Tibial artery (tissue), 4 donors: ENCODE measurements around the gene DLL1.

Experiments used
- DNase-seq, 2 donors: peaks; one replicate each; pipeline ENCODE4 v3.0.0-alpha.2; 2019
- H3K27ac ChIP-seq, 2 donors: fragments of 200-600 bp; sonication (generic) in 1 of 2; 1 replicate in 1 of 2; 2 replicates in 1 of 2; pipeline ENCODE4 v1.5.1; 2018 to 2019; ENCODE audit warnings: mild to moderate bottlenecking in 1 of 2
- H3K27me3 ChIP-seq, 2 donors: fragments of 200-600 bp; sonication (generic) in 1 of 2; one replicate each; pipeline versions ENCODE4 v1.5.1 to v1.6.0; 2016 to 2019
- H3K36me3 ChIP-seq, 3 donors: fragments of 200-600 bp; sonication (generic) in 2 of 3; one replicate each; pipeline ENCODE4 v1.5.1; 2016 to 2019; ENCODE audit warnings: mild to moderate bottlenecking in 2 of 3
- H3K4me1 ChIP-seq, 4 donors: fragments of 200-600 bp; sonication (generic) in 2 of 4; 1 replicate in 3 of 4; 2 replicates in 1 of 4; pipeline ENCODE4 v1.5.1; 2016 to 2019
- H3K4me3 ChIP-seq, 2 donors: fragments of 200-600 bp; sonication (generic) in 1 of 2; 1 replicate in 1 of 2; 2 replicates in 1 of 2; pipeline ENCODE4 v1.5.1; 2018 to 2019; ENCODE audit warnings: mild to moderate bottlenecking in 2 of 2
- H3K9me3 ChIP-seq, 3 donors: fragments of 200-600 bp; sonication (generic) in 1 of 3; one replicate each; pipeline ENCODE4 v1.5.1; 2016 to 2019
- intact Hi-C: fragments of 100-400 bp; cut with DNase I; formaldehyde crosslinking; loops from one replicate; pipeline ENCODE4 v1.15.0; 2023; ENCODE audit warnings: low total_unique reads
- TF ChIP-seq, protein P1 (sequence below), 2 experiments: fragments of 200-600 bp in 1 of 2; fragments of 450-650 bp in 1 of 2; IDR thresholded peaks; one replicate each; pipeline ENCODE4 v1.5.1; 2017 to 2019; ENCODE audit warnings: antibody characterized with exemption in 2 of 2, mild to moderate bottlenecking in 1 of 2, moderate library complexity in 1 of 2

The DLL1 gene

DNA sequence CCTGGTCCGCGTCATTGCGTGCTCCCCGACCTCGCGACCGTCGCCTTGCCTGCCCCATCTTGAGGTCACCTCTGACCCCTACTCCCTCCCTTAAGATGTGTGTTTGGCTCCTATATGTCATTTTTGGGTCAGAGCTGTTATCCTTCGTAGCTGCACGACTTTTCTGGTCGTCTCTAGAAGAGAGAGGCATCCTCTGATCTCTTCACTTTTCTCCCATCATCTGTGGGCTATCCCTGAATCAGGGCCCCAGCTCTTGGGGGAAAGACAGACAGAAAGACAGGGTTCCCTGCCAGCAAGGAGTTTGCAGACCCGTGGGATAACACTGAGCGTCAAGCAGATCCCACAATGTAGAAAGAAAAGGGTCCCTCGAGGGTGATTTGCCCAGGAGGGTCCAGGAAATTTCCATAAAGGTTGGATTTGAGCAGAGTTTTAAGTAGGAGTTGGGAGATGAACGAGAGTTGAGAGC, 16.2 kb upstream of the DLL1 start:
- TF ChIP-seq, protein P1, sequence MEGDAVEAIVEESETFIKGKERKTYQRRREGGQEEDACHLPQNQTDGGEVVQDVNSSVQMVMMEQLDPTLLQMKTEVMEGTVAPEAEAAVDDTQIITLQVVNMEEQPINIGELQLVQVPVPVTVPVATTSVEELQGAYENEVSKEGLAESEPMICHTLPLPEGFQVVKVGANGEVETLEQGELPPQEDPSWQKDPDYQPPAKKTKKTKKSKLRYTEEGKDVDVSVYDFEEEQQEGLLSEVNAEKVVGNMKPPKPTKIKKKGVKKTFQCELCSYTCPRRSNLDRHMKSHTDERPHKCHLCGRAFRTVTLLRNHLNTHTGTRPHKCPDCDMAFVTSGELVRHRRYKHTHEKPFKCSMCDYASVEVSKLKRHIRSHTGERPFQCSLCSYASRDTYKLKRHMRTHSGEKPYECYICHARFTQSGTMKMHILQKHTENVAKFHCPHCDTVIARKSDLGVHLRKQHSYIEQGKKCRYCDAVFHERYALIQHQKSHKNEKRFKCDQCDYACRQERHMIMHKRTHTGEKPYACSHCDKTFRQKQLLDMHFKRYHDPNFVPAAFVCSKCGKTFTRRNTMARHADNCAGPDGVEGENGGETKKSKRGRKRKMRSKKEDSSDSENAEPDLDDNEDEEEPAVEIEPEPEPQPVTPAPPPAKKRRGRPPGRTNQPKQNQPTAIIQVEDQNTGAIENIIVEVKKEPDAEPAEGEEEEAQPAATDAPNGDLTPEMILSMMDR (IDR thresholded peaks at IDR 0.05) = no peak
- no peaks in the 10 kb centered on the region for H3K27me3 ChIP-seq
- H3K36me3 ChIP-seq = no peaks in the 10 kb centered on the region
- peak overlapping the region; percentile 84 to 95 for H3K27ac ChIP-seq
- peak overlapping the region; percentile 77 to 94 for H3K4me3 ChIP-seq
- peaks cover 0 to 35% (median 34%) of the 10 kb centered on the region in 4 donors for H3K4me1 ChIP-seq
- intact Hi-C loops = no loop called here
- no peaks in the 10 kb centered on the region for H3K9me3 ChIP-seq
- no peak for DNase-seq

DNA sequence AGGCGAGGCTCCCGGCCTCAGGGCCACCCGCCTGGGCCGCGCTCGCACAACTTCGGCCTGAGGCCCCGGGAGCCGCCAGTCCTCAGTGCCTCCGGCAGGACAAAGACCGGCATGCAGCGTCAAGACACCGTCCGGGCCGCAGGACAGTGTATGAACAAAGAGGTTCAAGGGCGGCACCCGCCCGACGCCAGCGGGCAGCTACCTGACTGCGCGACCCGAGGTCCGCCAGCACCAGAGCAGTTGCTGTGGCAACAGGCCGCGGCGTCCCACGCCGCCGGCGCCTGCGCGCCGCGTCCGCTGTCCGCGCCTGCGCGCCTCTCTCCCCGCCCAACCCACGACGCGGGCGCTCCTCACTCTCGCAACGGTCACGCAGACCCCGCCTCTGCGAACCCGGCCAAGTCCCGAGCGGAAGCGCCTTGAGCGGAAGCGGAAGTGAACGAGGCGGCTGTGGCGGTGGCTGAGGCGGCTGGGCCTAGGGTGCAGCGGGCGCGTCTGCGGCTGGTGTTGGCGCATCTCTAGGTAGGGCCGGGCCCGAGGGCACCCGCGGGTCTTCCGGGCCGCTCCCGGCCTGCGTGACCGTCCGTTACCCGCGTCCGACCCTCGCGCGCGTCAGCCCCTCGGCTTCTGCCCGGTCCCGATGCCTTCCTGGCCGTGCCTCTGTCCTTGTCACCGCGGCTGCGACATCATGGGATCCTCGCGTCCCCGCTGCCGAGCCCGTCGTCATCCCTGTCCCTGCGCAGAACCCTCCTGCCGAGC, 15.6 kb upstream of the DLL1 start, which contains the start of gene FAM120B:
FAM120B (plus strand) TSS at position 435 of the 756 bp plus-strand sequence. CDS start 10,633 bp downstream, outside the sequence.
- peaks cover 0 to 35% (median 34%) of the 10 kb centered on the region in 4 donors for H3K4me1 ChIP-seq
- H3K4me3 ChIP-seq = peak within 1 kb of the TSS; percentile 77 to 94
- peak; percentile 97 to 98 for DNase-seq
- peak within 1 kb of the TSS; percentile 84 to 95 for H3K27ac ChIP-seq
- no peaks in the 10 kb centered on the region for H3K9me3 ChIP-seq
- no peaks in the 10 kb centered on the region for H3K36me3 ChIP-seq
- intact Hi-C loops = no loop called here
- TF ChIP-seq, protein P1 (IDR thresholded peaks at IDR 0.05) = no peak
- H3K27me3 ChIP-seq = no peaks in the 10 kb centered on the region

DNA sequence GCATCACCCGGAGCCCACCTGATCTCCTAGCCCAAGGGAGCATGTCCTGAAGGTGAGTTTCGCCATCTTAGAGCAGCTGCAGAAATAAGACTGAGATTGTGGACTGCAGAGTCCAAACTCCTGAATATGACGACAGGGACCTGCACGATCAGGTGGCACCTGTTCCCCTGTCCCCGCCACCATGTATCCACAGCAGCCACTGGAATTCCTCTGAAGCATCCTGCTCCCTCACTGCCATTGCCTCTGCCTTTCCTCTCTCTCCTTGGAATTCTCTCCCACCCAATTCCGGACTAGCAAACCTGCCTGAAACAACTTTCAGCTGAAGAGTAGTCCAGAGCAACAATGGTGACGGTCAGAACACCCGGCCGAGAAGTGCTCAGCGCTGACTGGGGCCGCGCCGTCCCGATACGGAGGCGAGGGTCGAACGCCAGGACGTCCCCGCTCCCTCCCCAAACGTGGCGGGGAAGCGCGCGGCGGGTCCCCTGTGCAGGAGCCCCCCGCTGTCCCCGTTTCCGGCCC, 15.0 kb upstream of the DLL1 start:
- TF ChIP-seq, protein P1 (IDR thresholded peaks at IDR 0.05) = no peak
- Histone ChIP-seq H3K36me3 (no peaks in the 10 kb centered on the region), H3K27ac (peak overlapping the region; percentile 84 to 95), H3K4me3 (peak overlapping the region; percentile 77 to 94), H3K4me1 (peaks cover 0 to 35% (median 34%) of the 10 kb centered on the region in 4 donors), H3K27me3 (no peaks in the 10 kb centered on the region), H3K9me3 (no peaks in the 10 kb centered on the region)
- intact Hi-C loops = no loop called here
- DNase-seq = no peak

DNA sequence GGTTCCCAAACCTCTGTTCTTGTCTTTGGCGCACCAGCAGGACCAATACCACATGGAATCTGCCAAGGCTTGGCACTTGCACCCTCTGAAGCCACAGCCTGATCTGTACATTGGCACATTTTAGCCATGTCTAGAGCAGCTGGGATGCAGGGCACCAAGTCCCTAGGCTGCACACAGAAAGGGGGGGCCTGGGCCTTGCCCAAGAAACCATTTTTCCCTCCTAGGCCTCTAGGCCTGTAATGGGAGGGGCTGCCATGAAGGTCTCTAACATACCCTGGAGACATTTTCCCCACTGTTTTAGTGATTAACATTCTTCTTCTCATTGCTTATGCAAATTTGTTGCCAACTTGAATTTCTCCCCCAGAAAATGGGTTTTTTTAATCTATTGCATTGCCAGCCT, 10.3 kb upstream of the DLL1 start:
- no peak for DNase-seq
- H3K4me3 ChIP-seq = no peak overlapping the region
- peaks cover 0 to 24% (median 16%) of the 10 kb centered on the region in 4 donors for H3K4me1 ChIP-seq
- intact Hi-C loops = no loop called here
- TF ChIP-seq, protein P1 (IDR thresholded peaks at IDR 0.05) = no peak
- no peaks in the 10 kb centered on the region for H3K36me3 ChIP-seq
- H3K27me3 ChIP-seq = peaks cover 0 to 35% of the 10 kb centered on the region in 2 donors
- no peak overlapping the region for H3K27ac ChIP-seq
- no peaks in the 10 kb centered on the region for H3K9me3 ChIP-seq

DNA sequence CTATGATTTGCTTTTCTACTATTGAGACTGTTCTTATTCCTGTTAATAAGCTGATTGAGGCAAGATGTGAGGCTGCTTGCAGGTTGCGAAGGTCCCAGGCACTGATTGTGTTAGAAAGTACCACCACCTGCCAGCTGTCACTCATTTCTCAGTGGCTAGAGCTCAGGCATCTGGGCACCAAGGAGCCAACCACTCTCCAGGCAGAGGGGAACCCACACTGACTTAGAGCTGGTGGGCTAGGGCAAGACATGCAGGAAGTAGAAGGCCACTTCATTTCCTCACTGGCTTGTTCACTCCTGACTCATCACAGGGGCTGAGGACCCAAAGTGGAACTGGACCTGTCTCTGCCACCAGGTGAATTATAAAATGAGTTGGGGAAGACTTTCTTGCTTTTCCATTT, 7.8 kb upstream of the DLL1 start:
- TF ChIP-seq, protein P1 (IDR thresholded peaks at IDR 0.05) = no peak
- no peaks in the 10 kb centered on the region for H3K9me3 ChIP-seq
- H3K27ac ChIP-seq = no peak overlapping the region
- H3K4me3 ChIP-seq = no peak overlapping the region
- intact Hi-C loops = no loop called here
- DNase-seq = no peak
- H3K36me3 ChIP-seq = no peaks in the 10 kb centered on the region
- H3K27me3 ChIP-seq = peaks cover 6 to 60% of the 10 kb centered on the region in 2 donors
- peaks cover 0 to 30% (median 25%) of the 10 kb centered on the region in 4 donors for H3K4me1 ChIP-seq
